ENCODE data around the gene SPDYC.
A peak's percentile ranks its signal among the peaks of the same experiment; 100 is the strongest.

The SPDYC gene

DNA sequence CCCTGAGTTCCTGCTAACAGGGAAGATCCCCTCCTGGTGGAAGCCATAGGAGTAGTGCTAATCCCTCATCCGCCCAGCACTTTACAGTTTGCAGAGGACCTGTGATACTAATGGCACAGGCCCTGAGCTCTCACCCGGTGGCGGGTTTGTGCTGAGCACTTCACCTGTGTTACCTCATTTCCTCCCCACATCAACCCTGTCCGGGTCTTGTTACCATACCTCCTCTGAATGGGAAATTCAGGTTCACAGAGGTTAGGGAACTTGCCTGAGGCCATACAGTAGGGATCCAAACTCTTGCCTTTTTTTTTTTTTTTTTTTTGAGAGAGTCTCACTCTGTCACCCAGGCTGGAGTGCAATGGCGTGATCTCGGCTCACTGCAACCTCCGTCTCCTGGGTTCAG lies 36.9 kb downstream of the SPDYC start:
- no peak for DNase-seq (ENCODE audit: low read depth)

DNA sequence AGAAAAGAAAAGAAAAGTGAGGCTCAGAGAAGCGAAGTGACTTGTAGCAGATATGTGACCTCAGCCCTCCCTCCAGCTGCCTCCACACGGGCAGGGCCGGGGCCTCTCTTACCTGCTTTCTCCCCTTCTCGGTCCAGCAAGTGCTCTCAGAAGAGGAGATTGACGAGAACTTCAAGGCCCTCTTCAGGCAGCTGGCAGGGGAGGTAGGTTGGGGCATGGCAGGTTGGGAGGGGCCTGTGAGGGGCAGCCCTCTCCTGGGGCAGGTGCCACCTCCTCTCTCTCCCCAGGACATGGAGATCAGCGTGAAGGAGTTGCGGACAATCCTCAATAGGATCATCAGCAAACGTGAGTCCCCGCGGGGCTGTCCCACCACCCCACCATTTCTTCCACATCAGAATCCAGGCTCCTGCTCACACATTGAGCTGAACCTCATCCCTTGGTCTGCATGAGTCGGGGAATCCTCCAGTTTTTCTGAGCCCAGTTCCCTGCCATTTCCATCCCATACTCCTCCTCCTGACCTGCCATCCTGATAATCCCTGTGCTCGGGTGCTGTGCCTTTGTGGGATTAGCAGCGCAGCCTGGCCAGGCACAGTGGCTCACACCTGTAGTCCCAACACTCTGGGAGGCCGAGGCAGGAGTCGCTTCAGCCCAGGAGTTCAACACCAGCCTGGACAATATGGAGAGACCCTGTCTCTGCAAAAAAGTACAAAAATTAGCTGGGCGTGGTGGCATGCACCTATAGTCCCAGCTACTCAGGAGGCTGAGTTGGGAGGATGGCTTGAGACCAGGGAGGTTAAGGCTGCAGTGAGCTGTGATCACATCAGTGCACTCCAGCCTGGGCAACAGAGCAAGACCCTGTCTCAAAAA lies 38.1 kb downstream of the SPDYC start:
- DNase-seq (ENCODE audit: low read depth) = no peak

DNA sequence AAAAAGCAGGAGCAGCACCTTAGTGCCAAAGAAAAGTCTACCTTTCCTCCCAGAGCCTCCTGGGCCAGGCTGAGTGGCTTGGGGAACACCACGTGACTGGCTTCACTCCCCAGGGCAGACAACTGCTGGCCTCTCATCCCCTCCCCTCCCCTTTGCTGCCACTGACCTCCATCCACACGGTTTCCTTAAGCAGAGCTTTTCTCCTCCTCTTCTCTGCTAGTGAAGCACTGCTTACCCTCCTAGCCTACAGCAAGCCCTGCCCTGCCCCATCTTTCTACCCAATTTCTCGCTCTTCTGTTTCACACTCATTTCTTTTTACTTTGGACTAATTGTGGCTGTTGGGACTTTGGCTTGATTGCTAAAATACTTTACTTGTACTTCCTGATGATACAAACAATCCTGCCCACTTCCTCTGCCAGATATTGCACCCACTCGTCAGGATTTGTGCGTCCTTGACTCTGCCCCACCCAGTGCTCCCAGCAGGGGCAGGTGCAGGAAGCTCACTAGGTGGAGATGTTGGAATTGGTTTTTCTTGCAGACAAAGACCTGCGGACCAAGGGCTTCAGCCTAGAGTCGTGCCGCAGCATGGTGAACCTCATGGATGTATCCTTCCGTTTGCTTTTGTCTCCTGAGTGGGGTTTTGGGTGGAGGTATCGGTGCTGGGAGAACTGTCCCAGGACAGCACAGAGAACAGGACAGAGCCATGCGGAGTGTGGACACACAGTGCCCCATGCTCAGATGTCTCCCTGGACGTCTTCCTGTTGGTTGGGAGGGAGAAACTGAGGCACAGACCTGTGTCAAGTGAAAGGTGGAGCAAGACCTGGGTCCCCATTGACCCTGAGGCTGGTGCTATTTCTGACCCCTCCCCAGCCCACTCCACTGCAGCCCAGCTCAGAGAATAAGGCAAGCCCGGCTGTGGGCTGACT lies 39.0 kb downstream of the SPDYC start:
- no peak for DNase-seq (ENCODE audit: low read depth)

DNA sequence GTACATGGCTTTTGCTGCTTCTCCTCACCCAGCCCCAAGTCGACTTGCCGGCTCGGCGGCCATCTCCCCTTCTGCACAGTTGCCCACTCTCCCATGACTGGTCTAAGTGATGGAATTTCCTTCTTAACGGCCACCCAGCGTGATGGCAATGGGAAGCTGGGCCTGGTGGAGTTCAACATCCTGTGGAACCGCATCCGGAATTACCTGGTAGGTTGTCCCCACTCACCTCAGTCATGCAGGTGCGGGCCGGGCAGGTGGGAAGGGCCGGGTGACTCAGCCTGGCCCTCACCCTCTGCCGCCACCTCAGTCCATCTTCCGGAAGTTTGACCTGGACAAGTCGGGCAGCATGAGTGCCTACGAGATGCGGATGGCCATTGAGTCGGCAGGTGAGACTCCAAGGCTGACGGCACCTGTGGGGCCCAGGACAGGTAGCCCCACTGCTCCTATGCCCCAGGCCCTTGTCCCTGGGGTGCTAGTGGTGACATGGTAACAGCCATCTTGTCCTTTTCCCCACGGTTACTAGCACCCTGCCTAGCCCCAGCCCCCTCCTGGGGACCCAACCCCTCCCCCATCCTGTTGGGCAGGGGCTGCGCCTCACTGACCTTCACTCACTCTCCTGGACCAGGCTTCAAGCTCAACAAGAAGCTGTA lies 39.8 kb downstream of the SPDYC start:
- no peak for DNase-seq (ENCODE audit: low read depth)

DNA sequence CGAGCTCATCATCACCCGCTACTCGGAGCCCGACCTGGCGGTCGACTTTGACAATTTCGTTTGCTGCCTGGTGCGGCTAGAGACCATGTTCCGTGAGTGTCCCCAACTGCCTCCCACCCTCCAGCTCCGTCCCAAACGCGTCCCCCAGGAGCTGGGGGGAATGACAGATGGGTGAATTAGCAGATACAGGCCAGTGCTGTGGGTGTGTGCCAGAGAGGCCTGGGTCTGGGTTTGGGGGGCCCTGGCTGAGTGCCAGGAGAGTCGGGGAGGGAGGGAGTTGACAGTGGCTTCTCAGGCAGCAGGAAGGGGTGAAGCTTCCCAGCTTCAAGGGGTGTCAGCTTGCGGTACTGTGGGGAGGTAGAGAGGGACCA lies 40.3 kb downstream of the SPDYC start:
- no peak for DNase-seq (ENCODE audit: low read depth)

DNA sequence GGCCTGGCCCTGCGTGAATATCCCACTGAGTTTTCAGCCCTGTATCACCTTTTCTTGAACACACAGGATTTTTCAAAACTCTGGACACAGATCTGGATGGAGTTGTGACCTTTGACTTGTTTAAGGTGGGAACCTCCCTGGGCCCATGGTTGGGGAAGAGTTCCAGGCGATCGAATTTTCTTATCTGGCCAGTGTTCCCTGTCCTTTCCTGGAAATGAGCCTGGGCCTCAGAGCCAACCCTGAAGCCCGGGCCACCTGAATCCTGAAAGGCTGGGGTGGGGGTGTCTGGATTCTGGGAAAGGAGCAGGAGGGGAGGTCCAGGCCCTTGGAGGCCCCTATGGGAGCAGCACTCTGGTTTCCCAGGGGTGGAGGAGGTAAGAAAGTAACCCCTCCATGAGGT lies 40.7 kb downstream of the SPDYC start:
- DNase-seq (ENCODE audit: low read depth) = no peak

DNA sequence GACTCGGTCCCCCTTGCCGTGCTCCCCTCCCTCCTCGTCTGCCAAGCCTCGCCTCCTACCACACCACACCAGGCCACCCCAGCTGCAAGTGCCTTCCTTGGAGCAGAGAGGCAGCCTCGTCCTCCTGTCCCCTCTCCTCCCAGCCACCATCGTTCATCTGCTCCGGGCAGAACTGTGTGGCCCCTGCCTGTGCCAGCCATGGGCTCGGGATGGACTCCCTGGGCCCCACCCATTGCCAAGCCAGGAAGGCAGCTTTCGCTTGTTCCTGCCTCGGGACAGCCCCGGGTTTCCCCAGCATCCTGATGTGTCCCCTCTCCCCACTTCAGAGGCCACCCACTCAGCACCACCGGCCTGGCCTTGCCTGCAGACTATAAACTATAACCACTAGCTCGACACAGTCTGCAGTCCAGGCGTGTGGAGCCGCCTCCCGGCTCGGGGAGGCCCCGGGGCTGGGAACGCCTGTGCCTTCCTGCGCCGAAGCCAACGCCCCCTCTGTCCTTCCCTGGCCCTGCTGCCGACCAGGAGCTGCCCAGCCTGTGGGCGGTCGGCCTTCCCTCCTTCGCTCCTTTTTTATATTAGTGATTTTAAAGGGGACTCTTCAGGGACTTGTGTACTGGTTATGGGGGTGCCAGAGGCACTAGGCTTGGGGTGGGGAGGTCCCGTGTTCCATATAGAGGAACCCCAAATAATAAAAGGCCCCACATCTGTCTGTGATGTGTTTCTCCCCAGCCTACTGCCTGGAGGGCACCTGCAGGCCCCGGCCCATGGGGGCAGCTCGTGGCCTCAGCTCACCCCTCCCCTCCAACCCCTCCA lies 41.5 kb downstream of the SPDYC start:
- DNase-seq (ENCODE audit: low read depth) = no peak

DNA sequence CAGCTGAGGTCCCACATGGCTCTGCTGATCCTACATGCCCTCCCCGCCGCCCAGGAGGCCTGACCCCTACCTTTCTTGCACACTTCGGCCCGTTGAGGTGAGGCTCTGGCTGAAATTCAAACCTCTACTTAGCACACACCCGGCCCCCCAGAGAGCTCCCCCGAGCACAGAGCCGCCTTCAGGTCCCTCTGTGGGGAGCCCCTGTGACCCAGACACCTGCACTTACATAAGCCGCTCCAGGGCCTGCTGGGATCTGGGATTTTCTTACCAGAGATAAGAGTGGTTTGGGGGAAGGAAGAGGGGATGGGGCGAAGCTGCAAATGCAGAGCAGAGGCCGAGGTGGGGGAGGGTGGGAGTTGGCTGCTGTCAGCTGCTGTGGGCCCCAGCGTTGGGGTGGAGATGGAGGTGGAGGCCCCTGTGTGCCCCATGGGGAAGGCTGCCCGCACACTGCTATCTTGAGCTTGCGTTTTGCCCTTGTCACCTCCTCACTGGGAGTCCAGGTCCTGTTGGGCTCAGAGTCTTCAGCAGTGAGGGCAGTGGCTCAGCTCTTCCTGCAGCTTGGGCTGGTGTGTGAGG lies 42.3 kb downstream of the SPDYC start:
- no peak for DNase-seq (ENCODE audit: low read depth)

DNA sequence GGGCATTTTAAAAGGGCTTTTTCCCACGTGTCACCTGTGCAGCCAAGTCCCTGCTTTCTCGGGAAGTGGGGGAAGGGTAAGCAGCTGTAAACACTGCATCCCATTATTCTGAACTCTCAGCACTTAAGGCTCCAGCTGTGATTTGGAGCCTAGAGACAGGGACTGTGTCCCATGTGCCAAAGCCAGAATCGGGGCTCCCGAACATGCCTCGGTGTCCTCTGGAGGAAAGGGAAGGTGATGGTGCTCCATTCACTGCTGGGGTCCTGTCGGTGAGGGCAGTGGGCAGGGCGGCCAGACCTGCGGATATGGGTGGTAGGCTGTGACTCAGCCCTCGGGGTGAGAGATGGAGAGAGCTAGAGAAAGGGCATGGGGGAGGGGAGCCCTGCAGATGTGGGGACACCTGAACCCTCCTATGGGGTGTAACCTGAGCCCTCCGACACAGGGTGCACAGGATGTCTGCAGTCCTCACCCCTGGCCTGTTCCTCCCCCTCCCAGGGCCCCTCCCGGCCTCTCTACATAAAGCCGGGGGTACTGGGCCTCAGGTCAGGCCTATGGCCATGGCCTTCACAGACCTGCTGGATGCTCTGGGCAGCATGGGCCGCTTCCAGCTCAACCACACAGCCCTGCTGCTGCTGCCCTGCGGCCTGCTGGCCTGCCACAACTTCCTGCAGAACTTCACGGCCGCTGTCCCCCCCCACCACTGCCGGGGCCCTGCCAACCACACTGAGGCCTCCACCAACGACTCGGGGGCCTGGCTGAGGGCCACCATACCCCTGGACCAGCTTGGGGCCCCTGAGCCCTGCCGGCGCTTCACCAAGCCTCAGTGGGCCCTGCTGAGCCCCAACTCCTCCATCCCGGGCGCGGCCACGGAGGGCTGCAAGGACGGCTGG lies 43.5 kb downstream of the SPDYC start:
- DNase-seq (ENCODE audit: low read depth) = no peak

DNA sequence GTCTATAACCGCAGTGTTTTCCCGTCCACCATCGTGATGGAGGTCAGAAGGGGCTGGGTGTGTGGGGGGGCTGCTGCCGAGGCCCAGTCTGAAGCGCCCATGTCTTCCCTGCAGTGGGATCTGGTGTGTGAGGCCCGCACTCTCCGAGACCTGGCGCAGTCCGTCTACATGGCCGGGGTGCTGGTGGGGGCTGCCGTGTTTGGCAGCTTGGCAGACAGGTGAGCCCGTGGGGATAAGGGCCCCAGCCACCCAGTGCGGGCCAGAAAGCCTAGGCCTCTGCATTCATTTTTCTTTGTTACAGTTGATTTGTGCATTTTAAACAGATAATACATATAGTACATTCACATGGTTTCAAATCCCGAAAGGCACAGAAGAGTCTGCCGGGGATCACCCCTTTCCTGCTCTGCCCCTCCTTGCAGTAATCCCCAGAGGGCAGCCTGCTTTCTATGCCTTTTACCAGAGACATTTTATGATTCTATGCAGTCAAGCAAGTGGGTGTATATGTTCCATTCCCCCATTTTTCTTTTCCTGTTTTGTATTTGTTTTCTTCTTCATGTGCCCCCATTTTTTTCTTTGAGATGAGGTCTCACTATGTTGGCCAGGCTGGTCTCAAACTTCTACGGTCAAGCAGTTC lies 44.3 kb downstream of the SPDYC start:
- DNase-seq (ENCODE audit: low read depth) = no peak

DNA sequence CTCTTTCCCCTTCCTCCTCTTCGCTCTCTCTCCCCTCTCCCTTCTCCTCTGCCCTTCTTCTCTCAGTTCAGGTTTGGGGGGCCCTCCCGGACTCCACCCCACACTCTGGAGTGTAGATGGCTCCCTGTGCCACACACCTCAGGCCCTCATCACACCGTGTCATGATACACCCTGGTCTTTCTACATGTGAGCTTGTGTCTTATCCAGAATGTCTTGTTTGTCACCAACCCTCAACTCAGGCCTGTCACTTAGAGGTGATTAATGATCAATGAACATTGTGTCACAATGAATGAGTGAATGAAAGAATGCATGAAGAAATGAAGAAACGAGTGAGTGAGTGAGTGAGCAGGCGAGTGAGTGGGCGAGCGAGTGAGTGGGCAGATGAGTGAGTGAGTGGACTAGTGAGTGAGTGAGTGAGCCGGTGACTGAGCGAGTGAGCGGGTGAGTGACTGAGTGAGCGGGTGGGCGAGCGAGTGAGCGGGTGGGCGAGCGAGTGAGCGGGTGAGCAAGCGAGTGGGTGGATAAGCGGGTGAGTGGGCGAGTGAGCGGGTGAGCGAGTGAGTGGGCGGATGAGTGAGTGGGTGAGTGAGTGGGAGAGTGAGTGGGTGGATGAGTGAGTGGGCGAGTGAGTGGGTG lies 45.5 kb downstream of the SPDYC start:
- DNase-seq (ENCODE audit: low read depth) = peak; percentile 36

DNA sequence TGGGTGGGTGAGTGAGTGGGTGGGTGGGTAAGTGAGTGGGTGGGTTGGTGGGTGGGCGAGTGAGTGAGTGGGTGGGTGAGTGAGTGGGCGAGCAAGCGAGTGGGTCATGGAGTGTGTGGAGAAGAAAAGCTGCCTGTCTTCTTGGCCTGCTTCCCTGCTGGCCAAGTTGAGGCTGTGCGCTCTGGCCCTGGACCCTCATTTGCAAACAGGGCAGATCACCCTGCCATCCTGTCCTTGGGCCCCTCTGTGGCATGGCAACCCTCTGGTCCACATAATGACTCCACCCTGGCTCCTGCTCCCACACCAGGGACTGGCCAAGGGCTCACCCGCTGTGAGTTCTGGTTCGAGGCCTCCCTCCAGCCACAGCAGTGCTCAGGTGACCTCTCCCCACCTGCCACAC lies 46.8 kb downstream of the SPDYC start:
- no peak for DNase-seq (ENCODE audit: low read depth)

DNA sequence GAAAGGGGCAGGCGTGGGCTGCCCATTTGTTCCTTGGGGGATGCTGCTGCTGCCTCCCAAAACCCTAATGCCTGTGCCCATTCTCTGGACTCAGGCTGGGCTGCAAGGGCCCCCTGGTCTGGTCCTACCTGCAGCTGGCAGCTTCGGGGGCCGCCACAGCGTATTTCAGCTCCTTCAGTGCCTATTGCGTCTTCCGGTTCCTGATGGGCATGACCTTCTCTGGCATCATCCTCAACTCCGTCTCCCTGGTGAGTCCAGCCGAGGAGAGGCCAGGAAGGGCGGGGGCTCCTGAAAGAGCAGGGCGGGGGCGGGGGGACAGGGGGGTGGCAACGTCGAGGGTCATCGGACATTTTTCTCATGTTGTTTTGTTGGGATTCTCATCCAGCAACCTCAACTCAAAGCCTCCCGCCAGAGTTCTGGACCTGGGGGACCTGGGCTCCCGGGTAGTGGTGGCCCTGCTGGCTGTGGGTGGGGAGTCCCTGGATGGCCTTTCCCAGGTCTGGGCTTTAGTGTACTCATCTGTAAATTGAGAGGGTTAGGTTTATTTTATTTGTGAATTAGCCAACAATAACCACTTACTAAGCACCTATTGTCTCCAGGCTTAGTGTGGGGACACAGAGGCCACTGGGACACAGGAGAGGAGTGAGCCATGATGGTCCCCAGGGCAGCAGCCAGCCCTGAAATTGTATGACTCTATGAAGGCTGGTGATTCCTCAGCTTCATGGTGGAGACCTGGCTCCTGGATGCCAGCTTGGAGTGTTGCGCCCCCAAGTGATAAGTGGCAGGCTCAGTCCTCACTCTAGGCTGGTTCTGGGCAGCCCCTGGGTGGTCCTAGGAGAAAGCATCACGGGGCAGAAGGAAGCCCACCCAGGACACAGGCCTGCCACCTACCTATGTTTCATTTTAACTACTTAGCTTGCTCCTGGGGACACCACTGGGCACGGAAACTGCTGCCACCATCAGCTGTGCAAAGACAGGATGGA lies 47.7 kb downstream of the SPDYC start:
- DNase-seq (ENCODE audit: low read depth) = no peak

DNA sequence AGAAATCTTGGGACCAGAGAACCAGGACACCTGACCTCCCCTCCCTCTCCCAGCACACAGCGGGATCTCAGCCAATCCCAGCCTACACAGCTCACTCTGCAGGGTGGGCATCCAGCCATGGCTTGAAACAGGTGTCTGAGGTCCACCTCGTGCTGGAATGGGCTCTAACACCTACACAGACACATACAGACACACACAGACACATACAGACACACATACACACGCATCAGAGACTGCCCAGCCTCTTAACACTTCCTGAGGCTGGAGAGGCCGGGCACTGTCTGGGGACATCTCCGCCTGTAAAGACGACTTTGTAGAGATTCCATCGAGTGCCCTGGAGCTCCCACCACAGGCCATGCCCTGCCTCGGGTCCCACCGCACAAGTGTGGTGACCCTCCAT lies 48.4 kb downstream of the SPDYC start:
- no peak for DNase-seq (ENCODE audit: low read depth)

DNA sequence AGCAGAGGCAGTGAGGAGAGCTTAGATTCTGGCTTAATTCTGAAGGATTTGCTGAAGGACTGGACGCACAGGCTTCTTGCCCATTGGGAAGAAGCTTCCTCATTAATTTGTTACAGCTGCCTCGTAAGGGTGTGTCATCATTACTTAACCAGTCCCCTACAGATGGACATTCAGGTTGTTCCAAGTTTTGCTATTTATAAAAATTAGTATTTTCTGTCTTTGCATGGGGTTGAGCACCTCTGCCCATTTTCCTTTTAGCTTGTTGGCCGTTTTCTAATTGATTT lies 49.8 kb downstream of the SPDYC start:
- DNase-seq (ENCODE audit: low read depth) = no peak

DNA sequence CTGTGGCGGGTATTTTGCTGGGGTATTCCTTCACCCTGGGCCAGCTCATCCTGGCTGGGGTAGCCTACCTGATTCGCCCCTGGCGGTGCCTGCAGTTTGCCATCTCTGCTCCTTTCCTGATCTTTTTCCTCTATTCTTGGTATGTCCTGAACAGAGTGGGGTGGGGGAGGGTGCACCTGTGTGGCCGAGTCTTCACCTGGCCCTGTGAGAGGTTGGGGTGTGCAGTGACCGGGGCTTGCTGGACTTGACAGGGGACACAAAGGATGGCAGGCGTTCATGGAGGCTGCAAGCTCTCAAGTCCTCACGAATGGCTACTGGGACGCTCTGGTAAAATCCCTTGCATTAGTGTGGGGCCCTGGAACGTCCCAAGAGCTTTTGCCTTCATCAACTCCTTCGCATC lies 51.0 kb downstream of the SPDYC start:
- no peak for DNase-seq (ENCODE audit: low read depth)
